K562 (cell line): ENCODE data around the gene MFAP1. TPM values are rescaled to one million over a fixed set of nuclear protein-coding genes. Genes with fewer than 3 reads are reported as not detected.

Experiments used
- CBFA2T3 ChIP-seq: fragments of 450-650 bp; IDR thresholded peaks from 2 replicates; pipeline ENCODE4 v1.6.1; 2017
- GATA2 ChIP-seq: sonication (generic); formaldehyde crosslinking; IDR thresholded peaks from 2 replicates; pipeline ENCODE4 v1.4.0; 2020; ENCODE audit warnings: mild to moderate bottlenecking, missing genetic modification reagents
- POLR2AphosphoS5 ChIP-seq: IDR thresholded peaks from 2 replicates; pipeline ENCODE4 v1.6.1; 2011; ENCODE audit warnings: mild to moderate bottlenecking, low read depth, low read length, moderate library complexity; ENCODE audit not compliant: control insufficient read depth, insufficient read depth
- ZNF12 ChIP-seq: sonication (generic); formaldehyde crosslinking; IDR thresholded peaks from 2 replicates; pipeline ENCODE4 v1.4.0; 2020; ENCODE audit warnings: mild to moderate bottlenecking, missing genetic modification reagents
- polyA plus RNA-seq, 8 experiments: library from polyadenylated mRNA; depleted of rRNA in 4 of 8; stranded (reverse) in 5 of 8; unstranded in 3 of 8; fragments of >200 nt; fragmentation: Nextera tagmentation in 2 of 8; fragmentation: Illumina TruSeq in 1 of 8; extraction: Ambion mirVana in 2 of 8; extraction: Trizol in 1 of 8; gene quantifications; 2 replicates each; pipeline versions ENCODE4 v1.2.1 to v1.2.3, GENCODE V29; 2011 to 2014; ENCODE audit warnings: inconsistent platforms in 1 of 8, missing spikeins in 1 of 8
- total RNA-seq, 7 experiments: library from RNA; depleted of rRNA in 6 of 7; stranded (reverse); fragments of >200 nt in 6 of 7; fragmentation: Illumina TruSeq in 2 of 7; extraction: Trizol in 2 of 7; gene quantifications; 2 replicates each; pipeline versions ENCODE4 v1.2.1 to v1.2.3, GENCODE V29; 2011 to 2021; ENCODE audit warnings: low replicate concordance in 1 of 7
- TF ChIP-seq, protein P1 (sequence below), 3 experiments: IDR thresholded peaks in 2 of 3; conservative IDR thresholded peaks in 1 of 3; 2 replicates each; pipeline ENCODE4 v1.5.1; 2011 to 2012; ENCODE audit warnings: low read length in 3 of 3, mild to moderate bottlenecking in 3 of 3, control low read depth in 2 of 3, improper control_type of control experiment in 1 of 3, inconsistent platforms in 1 of 3, low read depth in 1 of 3, mixed read lengths in 1 of 3, moderate library complexity in 1 of 3; ENCODE audit not compliant: insufficient read depth in 2 of 3
- TF ChIP-seq, protein P2 (sequence below), 3 experiments: fragments of 200-800 bp in 1 of 3; sonication (Bioruptor generic) in 1 of 3; sonication (generic) in 1 of 3; formaldehyde crosslinking in 1 of 3; IDR thresholded peaks; 2 replicates each; pipeline versions ENCODE4 v1.6.1 to v1.8.0; 2016 to 2022; ENCODE audit warnings: mild to moderate bottlenecking in 2 of 3, missing compliant biosample characterization in 2 of 3, missing genetic modification characterization in 2 of 3, missing genetic modification reagents in 1 of 3

MFAP1 gene
- total and polyA plus RNA-seq, 9 of the 15 experiments (the other 6 are each of a cell fraction or from before 2014, with no cell fraction given), result 34.9 to 64.1 (median 48.2) TPM

DNA sequence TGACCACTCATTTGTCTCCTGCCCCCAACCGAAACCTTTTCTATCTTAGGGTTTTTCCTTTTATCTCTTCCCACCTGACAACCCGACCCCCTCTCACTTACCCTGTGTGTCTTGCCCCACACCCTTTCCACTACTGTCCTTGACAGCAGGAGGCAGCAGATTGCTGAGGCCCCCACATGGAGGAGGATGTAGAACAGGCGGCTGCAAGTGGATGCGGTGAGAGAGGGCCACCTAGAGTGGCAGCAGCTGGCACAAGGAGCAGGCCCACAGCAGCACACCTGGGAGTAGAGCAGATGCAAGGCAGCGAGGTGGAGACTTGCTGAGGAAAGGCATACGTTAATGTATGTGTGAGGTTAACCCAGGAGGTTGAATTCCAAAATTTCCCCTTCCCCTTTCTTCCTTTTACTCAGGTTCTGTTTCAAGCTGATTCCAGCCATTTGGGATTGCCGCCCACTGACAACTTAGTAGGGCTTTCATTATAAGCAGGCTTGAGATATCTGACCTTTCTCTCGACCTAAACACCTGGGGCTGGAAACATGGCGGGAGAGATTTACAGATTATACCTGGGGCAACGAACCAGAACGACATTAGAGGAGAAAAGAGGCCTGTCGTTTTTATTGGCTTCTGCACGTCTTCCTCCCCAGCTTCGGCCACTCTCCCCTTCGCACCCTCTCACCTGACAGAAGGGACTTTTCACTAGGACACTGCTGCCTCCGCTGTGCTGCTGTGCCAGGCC is 25.1 kb downstream of the MFAP1 start (continued):
- TF ChIP-seq, protein P1, sequence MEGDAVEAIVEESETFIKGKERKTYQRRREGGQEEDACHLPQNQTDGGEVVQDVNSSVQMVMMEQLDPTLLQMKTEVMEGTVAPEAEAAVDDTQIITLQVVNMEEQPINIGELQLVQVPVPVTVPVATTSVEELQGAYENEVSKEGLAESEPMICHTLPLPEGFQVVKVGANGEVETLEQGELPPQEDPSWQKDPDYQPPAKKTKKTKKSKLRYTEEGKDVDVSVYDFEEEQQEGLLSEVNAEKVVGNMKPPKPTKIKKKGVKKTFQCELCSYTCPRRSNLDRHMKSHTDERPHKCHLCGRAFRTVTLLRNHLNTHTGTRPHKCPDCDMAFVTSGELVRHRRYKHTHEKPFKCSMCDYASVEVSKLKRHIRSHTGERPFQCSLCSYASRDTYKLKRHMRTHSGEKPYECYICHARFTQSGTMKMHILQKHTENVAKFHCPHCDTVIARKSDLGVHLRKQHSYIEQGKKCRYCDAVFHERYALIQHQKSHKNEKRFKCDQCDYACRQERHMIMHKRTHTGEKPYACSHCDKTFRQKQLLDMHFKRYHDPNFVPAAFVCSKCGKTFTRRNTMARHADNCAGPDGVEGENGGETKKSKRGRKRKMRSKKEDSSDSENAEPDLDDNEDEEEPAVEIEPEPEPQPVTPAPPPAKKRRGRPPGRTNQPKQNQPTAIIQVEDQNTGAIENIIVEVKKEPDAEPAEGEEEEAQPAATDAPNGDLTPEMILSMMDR (IDR thresholded peaks at IDR 0.05 in 2 of 3, conservative IDR thresholded peaks at IDR 0.05 in 1 of 3; ENCODE audit: insufficient read depth in 2 of 3, low read depth in 1 of 3, low read length in 3 of 3), result peak; percentile 15 to 48 (median 29); a peak in 3 of 6 replicates
- TF ChIP-seq POLR2AphosphoS5 (peak; percentile 39; the same call in 1 of the 2 replicates), CBFA2T3 (peak; percentile 31; the same call in 1 of the 2 replicates), GATA2 (CRISPR knock-in tag) (no peak), ZNF12 (CRISPR knock-in tag) (no peak)
- TF ChIP-seq, protein P2, sequence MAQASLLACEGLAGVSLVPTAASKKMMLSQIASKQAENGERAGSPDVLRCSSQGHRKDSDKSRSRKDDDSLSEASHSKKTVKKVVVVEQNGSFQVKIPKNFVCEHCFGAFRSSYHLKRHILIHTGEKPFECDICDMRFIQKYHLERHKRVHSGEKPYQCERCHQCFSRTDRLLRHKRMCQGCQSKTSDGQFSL (CRISPR knock-in tag; IDR thresholded peaks at IDR 0.05), result no peak
- TF ChIP-seq, protein P2 (tag; IDR thresholded peaks at IDR 0.05), result no peak
